WI38 (cell line): ENCODE measurements around the gene OSBPL2.
A peak's percentile ranks its signal among the peaks of the same experiment; 100 is the strongest.

ENCODE experiments used
- H3K4me3 ChIP-seq: 2 replicates; pipeline ENCODE4 v1.5.1; 2011; ENCODE audit warnings: low read depth, mild to moderate bottlenecking, control low read depth, low read length
- TF ChIP-seq, protein P1 (sequence below): IDR thresholded peaks from 2 replicates; pipeline ENCODE4 v1.5.1; 2012; ENCODE audit warnings: low read depth, mild to moderate bottlenecking, control low read depth, low read length

The OSBPL2 gene

GRCh38 chr20:62297449-62298227, 59.3 kb downstream of the OSBPL2 start:
- H3K4me3 ChIP-seq, result no peak overlapping the region
- TF ChIP-seq, protein P1, sequence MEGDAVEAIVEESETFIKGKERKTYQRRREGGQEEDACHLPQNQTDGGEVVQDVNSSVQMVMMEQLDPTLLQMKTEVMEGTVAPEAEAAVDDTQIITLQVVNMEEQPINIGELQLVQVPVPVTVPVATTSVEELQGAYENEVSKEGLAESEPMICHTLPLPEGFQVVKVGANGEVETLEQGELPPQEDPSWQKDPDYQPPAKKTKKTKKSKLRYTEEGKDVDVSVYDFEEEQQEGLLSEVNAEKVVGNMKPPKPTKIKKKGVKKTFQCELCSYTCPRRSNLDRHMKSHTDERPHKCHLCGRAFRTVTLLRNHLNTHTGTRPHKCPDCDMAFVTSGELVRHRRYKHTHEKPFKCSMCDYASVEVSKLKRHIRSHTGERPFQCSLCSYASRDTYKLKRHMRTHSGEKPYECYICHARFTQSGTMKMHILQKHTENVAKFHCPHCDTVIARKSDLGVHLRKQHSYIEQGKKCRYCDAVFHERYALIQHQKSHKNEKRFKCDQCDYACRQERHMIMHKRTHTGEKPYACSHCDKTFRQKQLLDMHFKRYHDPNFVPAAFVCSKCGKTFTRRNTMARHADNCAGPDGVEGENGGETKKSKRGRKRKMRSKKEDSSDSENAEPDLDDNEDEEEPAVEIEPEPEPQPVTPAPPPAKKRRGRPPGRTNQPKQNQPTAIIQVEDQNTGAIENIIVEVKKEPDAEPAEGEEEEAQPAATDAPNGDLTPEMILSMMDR, result no peak

GRCh38 chr20:62298577-62299249, 60.4 kb downstream of the OSBPL2 start:
- H3K4me3 ChIP-seq, result no peak overlapping the region
- TF ChIP-seq, protein P1, result no peak

GRCh38 chr20:62299666-62300236, 61.4 kb downstream of the OSBPL2 start:
- no peak overlapping the region for H3K4me3 ChIP-seq
- TF ChIP-seq, protein P1, result no peak

GRCh38 chr20:62300319-62300718, 62.0 kb downstream of the OSBPL2 start:
- H3K4me3 ChIP-seq, result no peak overlapping the region
- TF ChIP-seq, protein P1, result no peak

- no peak overlapping the region for H3K4me3 ChIP-seq
- TF ChIP-seq, protein P1, result no peak
These were observed 62.9 kb downstream of the OSBPL2 start for GRCh38 chr20:62301111-62301668.

GRCh38 chr20:62301773-62302340, 63.5 kb downstream of the OSBPL2 start:
- TF ChIP-seq, protein P1, result peak; percentile 92
- peak overlapping the region; percentile 67 for H3K4me3 ChIP-seq
